PFSK-1 (cell line): ENCODE results near the gene PSAP.

ENCODE experiments used
- FOXP2 ChIP-seq: optimal IDR thresholded peaks from 2 replicates; pipeline ENCODE3; 2011; ENCODE audit warnings: borderline replicate concordance, control low read depth, inconsistent platforms; ENCODE audit not compliant: insufficient read depth; ENCODE audit errors: extremely low read length, extremely low read depth
- POLR2AphosphoS5 ChIP-seq: IDR thresholded peaks from 2 replicates; pipeline ENCODE4 v1.6.1; 2012; ENCODE audit warnings: low read depth, mild to moderate bottlenecking, control low read depth, low read length, moderate library complexity
- REST ChIP-seq, 2 experiments: IDR thresholded peaks; 2 replicates each; pipeline versions ENCODE4 v1.6.1 to v1.8.0; 2011 to 2012; ENCODE audit warnings: low read depth in 2 of 2, low read length in 2 of 2, control low read depth in 1 of 2, inconsistent platforms in 1 of 2, mild to moderate bottlenecking in 1 of 2, moderate library complexity in 1 of 2; ENCODE audit not compliant: insufficient read depth in 1 of 2
- SIN3A ChIP-seq: IDR thresholded peaks from 2 replicates; pipeline ENCODE4 v1.6.1; 2012; ENCODE audit warnings: mild to moderate bottlenecking, low read length, moderate library complexity, borderline replicate concordance; ENCODE audit not compliant: insufficient read depth
- TAF1 ChIP-seq: IDR thresholded peaks from 2 replicates; pipeline ENCODE4 v1.6.1; 2012; ENCODE audit warnings: low read length, control low read depth, borderline replicate concordance; ENCODE audit not compliant: insufficient read depth

PSAP gene

GRCh38 chr10:71818674-71819260, 32.3 kb downstream of the PSAP start:
- TF ChIP-seq SIN3A (no peak), POLR2AphosphoS5 (no peak), TAF1 (no peak), FOXP2 (no peak), REST (IDR thresholded peaks at IDR 0.05; ENCODE audit: insufficient read depth in 1 of 2, low read depth in 2 of 2, low read length in 2 of 2) (no peak)

- TF ChIP-seq FOXP2 (no peak), TAF1 (no peak), SIN3A (no peak), REST (IDR thresholded peaks at IDR 0.05; ENCODE audit: insufficient read depth in 1 of 2, low read depth in 2 of 2, low read length in 2 of 2) (no peak), POLR2AphosphoS5 (no peak)
Measured at GRCh38 chr10:71817831-71818655, 33.0 kb downstream of the PSAP start.

GRCh38 chr10:71816936-71817618, 34.0 kb downstream of the PSAP start:
- TF ChIP-seq POLR2AphosphoS5 (no peak), REST (IDR thresholded peaks at IDR 0.05; ENCODE audit: insufficient read depth in 1 of 2, low read depth in 2 of 2, low read length in 2 of 2) (no peak), SIN3A (no peak), FOXP2 (no peak), TAF1 (no peak)

GRCh38 chr10:71816421-71816851, 34.6 kb downstream of the PSAP start:
- no peak for TF ChIP-seq POLR2AphosphoS5

- no peak for TF ChIP-seq FOXP2
- no peak for TF ChIP-seq SIN3A
- TF ChIP-seq REST (IDR thresholded peaks at IDR 0.05; ENCODE audit: insufficient read depth in 1 of 2, low read depth in 2 of 2, low read length in 2 of 2): no peak
- no peak for TF ChIP-seq POLR2AphosphoS5
- no peak for TF ChIP-seq TAF1
Measured at GRCh38 chr10:71815515-71816130, 35.4 kb downstream of the PSAP start.
